Esophagus muscularis mucosa (tissue), 3 donors: ENCODE results near the gene DERA.

Source experiments
- EP300 ChIP-seq: sonication (generic); formaldehyde crosslinking; IDR thresholded peaks from one replicate; pipeline ENCODE4 v1.6.1; 2017; ENCODE audit warnings: antibody characterized with exemption
- TF ChIP-seq, protein P1 (sequence below), 3 experiments: fragments of 200-600 bp in 2 of 3; fragments of 450-650 bp in 1 of 3; sonication (generic) in 2 of 3; IDR thresholded peaks; one replicate each; pipeline ENCODE4 v1.5.1; 2017 to 2019; ENCODE audit warnings: antibody characterized with exemption in 3 of 3, mild to moderate bottlenecking in 2 of 3, moderate library complexity in 1 of 3

GRCh38 chr12:16027002-16027401 is 115.9 kb downstream of the DERA start:
- no peak for TF ChIP-seq EP300
- TF ChIP-seq, protein P1, sequence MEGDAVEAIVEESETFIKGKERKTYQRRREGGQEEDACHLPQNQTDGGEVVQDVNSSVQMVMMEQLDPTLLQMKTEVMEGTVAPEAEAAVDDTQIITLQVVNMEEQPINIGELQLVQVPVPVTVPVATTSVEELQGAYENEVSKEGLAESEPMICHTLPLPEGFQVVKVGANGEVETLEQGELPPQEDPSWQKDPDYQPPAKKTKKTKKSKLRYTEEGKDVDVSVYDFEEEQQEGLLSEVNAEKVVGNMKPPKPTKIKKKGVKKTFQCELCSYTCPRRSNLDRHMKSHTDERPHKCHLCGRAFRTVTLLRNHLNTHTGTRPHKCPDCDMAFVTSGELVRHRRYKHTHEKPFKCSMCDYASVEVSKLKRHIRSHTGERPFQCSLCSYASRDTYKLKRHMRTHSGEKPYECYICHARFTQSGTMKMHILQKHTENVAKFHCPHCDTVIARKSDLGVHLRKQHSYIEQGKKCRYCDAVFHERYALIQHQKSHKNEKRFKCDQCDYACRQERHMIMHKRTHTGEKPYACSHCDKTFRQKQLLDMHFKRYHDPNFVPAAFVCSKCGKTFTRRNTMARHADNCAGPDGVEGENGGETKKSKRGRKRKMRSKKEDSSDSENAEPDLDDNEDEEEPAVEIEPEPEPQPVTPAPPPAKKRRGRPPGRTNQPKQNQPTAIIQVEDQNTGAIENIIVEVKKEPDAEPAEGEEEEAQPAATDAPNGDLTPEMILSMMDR (IDR thresholded peaks at IDR 0.05) = no peak
